Common myeloid progenitor, CD34-positive (primary cell): ENCODE measurements around the gene SLC13A2.

Experiments
- CTCF ChIA-PET: fragments of 350-600 bp; sonication (Branson Sonifier 250); formaldehyde crosslinking; loops from one replicate; lab custom pipeline; 2021; ENCODE audit warnings: antibody characterized with exemption; lab: Charles Lee
- POLR2A ChIA-PET: fragments of 350-600 bp; sonication (Branson Sonifier 250); formaldehyde crosslinking; loops from one replicate; lab custom pipeline; 2021; ENCODE audit warnings: antibody characterized with exemption; lab: Charles Lee
- DNase-seq, 3 donors: peaks; one replicate each; pipeline versions ENCODE4 v3.0.0 to v3.0.0-alpha.2; 2013
- H3K27ac ChIP-seq, 2 experiments: 1 replicate in 1 of 2; 2 replicates in 1 of 2; pipeline ENCODE4 v1.7.0; 2013; ENCODE audit warnings: inconsistent platforms in 2 of 2, low read length in 2 of 2, mild to moderate bottlenecking in 2 of 2, low read depth in 1 of 2, moderate library complexity in 1 of 2; ENCODE audit not compliant: severe bottlenecking in 2 of 2, insufficient read depth in 1 of 2, poor library complexity in 1 of 2
- H3K27me3 ChIP-seq, 5 experiments: replicated peaks in 2 of 5; 1 replicate in 3 of 5; 2 replicates in 2 of 5; pipeline versions ENCODE4 v1.6.1 to v1.7.0; 2013; ENCODE audit warnings: low read length in 4 of 5, mild to moderate bottlenecking in 2 of 5, moderate library complexity in 2 of 5, inconsistent platforms in 1 of 5; ENCODE audit not compliant: insufficient read depth in 5 of 5, control insufficient read depth in 4 of 5
- H3K36me3 ChIP-seq, 4 experiments: 1 replicate in 2 of 4; 2 replicates in 2 of 4; pipeline versions ENCODE4 v1.6.1 to v1.7.0; 2013; ENCODE audit warnings: low read length in 3 of 4, control low read depth in 1 of 4, mild to moderate bottlenecking in 1 of 4; ENCODE audit not compliant: control insufficient read depth in 4 of 4, insufficient read depth in 4 of 4
- H3K4me1 ChIP-seq, 4 experiments: 1 replicate in 3 of 4; 2 replicates in 1 of 4; pipeline versions ENCODE4 v1.6.1 to v1.7.1; 2013; ENCODE audit warnings: low read length in 3 of 4, mild to moderate bottlenecking in 3 of 4, control low read depth in 1 of 4, inconsistent platforms in 1 of 4, moderate library complexity in 1 of 4; ENCODE audit not compliant: control insufficient read depth in 4 of 4, insufficient read depth in 4 of 4; ENCODE audit errors: control extremely low read depth in 1 of 4
- H3K4me3 ChIP-seq, 7 experiments: 1 replicate in 4 of 7; 2 replicates in 3 of 7; pipeline versions ENCODE4 v1.5.1 to v1.7.0; 2013; ENCODE audit warnings: mild to moderate bottlenecking in 7 of 7, low read length in 6 of 7, moderate library complexity in 6 of 7, inconsistent platforms in 2 of 7, low read depth in 2 of 7, control low read depth in 1 of 7; ENCODE audit not compliant: insufficient read depth in 4 of 7, control insufficient read depth in 1 of 7; ENCODE audit errors: extremely low read depth in 1 of 7
- H3K9me3 ChIP-seq, 5 experiments: 1 replicate in 4 of 5; 2 replicates in 1 of 5; pipeline versions ENCODE4 v1.6.1 to v1.7.1; 2013; ENCODE audit warnings: low read length in 4 of 5, mild to moderate bottlenecking in 2 of 5, inconsistent platforms in 1 of 5, low read depth in 1 of 5, moderate library complexity in 1 of 5; ENCODE audit not compliant: control insufficient read depth in 4 of 5, insufficient read depth in 2 of 5; ENCODE audit errors: control extremely low read depth in 1 of 5
- WGBS: methylation state at CpG from one replicate; pipeline ENCODE4 v1.1.5; 2013; ENCODE audit not compliant: insufficient coverage; 5-methylcytosine and 5-hydroxymethylcytosine counted together

The SLC13A2 gene

DNA sequence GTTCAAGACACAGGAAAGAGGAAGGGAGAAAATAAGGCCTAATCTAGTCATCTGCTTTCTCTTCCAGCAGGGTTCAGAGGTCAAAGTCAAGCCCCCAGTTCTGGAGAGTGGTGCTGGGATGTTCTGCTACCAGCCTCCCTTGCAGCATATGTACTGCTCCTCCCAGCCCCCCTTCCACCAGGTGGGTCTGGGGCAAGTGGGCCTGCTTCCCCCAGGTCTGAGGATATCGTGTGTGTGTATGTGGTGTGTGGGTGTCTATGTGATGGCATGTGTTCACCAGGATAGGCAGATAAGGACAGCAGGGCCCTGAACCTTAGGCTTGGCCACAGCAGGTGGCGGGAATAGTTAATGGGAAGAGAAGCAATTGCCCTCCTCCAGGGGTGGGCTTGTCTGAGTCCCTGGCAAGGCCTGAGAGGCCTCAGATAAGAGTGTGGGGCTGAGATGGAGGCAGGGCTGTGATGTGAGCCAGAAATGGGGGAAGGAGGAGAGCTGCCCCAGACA lies 53.8 kb downstream of the SLC13A2 start:
- Histone ChIP-seq H3K9me3 (no peaks in the 10 kb centered on the region), H3K36me3 (no peaks in the 10 kb centered on the region), H3K4me3 (no peak overlapping the region), H3K27me3 (no peaks in the 10 kb centered on the region), H3K27ac (no peak overlapping the region), H3K4me1 (no peaks in the 10 kb centered on the region)
- CTCF ChIA-PET = interaction anchor here (1.1 to 19.4 kb wide), 3 partner anchors 9 to 30 kb away, joined by 4 to 260 read pairs (median 8); no protein-coding TSS in a partner anchor
- POLR2A ChIA-PET = no interaction called here
- WGBS = 92% methylated on average over 2 of the region's 2 CpGs
- DNase-seq = peak; percentile 51 to 86 (median 69)

DNA sequence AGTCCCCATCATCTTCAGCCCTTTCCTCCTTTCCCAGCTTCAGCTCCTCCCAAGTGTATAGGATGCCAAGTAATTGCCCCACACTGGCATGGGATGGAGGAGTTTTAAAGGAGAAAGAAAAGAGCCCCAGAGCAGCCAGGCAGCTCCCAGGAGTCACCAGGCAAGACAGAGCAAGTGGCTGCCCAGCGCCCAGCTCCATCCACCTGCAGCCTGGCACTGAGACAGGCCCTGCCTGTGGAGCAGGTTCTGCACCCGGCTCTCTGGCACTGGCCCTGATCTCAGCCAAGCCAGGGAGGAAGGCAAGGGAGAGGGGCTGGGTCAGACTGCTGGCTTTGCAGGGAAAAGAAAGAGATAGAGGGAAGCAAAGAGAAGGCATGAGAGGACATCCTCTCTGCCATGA lies 54.4 kb downstream of the SLC13A2 start:
- POLR2A ChIA-PET = no interaction called here
- CTCF ChIA-PET = interaction anchor here (19.4 kb wide), 1 partner anchor 31 kb away, joined by 260 read pairs; no protein-coding TSS in a partner anchor

DNA sequence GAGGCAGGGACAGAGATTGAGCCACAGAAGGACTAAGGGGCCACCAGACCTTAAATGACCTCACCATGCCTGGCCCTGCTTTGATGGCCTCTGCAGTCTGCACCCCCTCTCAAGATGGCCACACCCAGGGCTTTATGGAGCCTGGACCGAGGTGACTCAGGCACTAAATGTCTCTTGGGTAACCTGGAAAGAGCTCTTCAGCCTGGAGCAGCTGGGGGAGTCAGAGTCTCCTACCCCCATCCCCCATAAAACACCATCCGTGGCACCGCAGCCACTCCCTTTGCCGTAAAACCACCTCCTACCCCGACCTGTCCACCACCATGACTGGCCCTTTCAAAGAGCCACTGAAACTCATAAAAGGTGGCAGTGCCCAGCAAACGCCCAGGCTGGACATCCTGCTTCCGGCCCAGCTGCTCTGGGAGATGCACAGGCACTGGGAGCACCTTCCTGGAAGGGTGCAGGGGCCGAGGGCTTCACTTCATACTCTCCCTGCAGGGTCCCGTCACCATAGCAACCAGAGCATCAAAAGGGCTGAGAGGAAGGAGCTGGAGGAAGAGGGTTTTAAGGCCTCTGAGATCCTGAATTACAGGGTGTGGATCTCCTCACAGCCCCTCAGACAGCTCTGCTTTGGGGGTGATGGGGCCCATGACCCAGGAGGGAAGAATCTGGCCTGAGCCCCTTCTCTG lies 55.0 kb downstream of the SLC13A2 start:
- Histone ChIP-seq H3K9me3 (no peaks in the 10 kb centered on the region), H3K4me1 (no peaks in the 10 kb centered on the region), H3K27me3 (no peaks in the 10 kb centered on the region), H3K4me3 (no peak overlapping the region), H3K36me3 (no peaks in the 10 kb centered on the region), H3K27ac (no peak overlapping the region)
- no peak for DNase-seq
- ChIA-PET POLR2A (no interaction called here), CTCF (interaction anchor here (1.6 to 19.4 kb wide), 2 partner anchors 19 to 32 kb away, joined by 4 to 260 read pairs; no protein-coding TSS in a partner anchor)
- WGBS = 86% methylated on average over 9 of the region's 9 CpGs

More for the DNA sequence above, 54.4 kb downstream of the SLC13A2 start:
- Histone ChIP-seq H3K4me3 (no peak overlapping the region), H3K4me1 (no peaks in the 10 kb centered on the region), H3K9me3 (no peaks in the 10 kb centered on the region), H3K27ac (no peak overlapping the region), H3K36me3 (no peaks in the 10 kb centered on the region), H3K27me3 (no peaks in the 10 kb centered on the region)
- WGBS = 100% methylated on average over 2 of the region's 2 CpGs
- DNase-seq = no peak

DNA sequence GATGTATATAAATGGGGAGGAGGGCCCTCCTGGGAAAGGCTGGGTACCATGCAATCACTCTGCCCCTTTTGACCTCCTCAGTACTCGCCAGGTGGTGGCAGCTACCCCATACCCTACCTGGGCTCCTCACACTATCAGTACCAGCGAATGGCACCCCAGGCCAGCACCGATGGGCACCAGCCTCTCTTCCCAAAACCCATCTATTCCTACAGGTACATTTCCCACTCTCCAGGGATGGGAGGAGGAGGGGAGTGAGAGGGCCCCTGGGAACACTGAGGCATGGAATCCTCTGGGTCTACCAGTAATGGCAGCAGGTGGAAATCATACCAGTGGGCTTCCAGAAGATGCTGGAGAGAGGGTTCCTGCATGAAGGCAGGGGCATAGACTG lies 55.6 kb downstream of the SLC13A2 start:
- H3K9me3 ChIP-seq = no peaks in the 10 kb centered on the region
- ChIA-PET CTCF (interaction anchor here (1.6 to 19.4 kb wide), 2 partner anchors 18 to 32 kb away, joined by 4 to 260 read pairs; no protein-coding TSS in a partner anchor), POLR2A (no interaction called here)
- DNase-seq = no peak
- no peaks in the 10 kb centered on the region for H3K36me3 ChIP-seq
- no peak overlapping the region for H3K27ac ChIP-seq
- H3K27me3 ChIP-seq = no peaks in the 10 kb centered on the region
- H3K4me1 ChIP-seq = no peaks in the 10 kb centered on the region
- H3K4me3 ChIP-seq = no peak overlapping the region
- no CpG with 5 or more reads among the region's 3 CpGs for WGBS

DNA sequence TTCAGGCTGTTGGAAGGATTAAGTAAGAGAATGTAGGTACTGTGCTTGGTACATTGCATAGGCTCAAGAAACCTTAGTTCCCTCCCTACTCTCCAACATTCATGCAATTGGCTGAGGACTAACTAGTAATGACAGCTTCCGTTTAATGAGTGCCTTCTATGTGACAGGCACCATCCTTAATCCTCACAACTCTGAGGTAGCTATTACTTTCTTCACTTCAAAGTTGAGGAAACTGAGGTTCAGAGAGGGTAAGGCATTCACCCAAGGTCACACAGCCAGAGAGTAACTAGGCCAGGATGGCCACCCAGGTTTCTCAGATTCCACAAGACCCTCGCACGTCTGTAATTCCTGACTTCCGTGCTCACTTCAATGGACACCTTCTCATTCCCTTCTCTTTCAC lies 56.8 kb downstream of the SLC13A2 start:
- Histone ChIP-seq H3K9me3 (no peaks in the 10 kb centered on the region), H3K27me3 (no peaks in the 10 kb centered on the region), H3K4me3 (no peak overlapping the region), H3K27ac (no peak overlapping the region), H3K4me1 (no peaks in the 10 kb centered on the region), H3K36me3 (no peaks in the 10 kb centered on the region)
- ChIA-PET POLR2A (no interaction called here), CTCF (interaction anchor here (0.6 to 19.4 kb wide), 2 partner anchors 33 to 93 kb away, joined by 3 to 260 read pairs; no protein-coding TSS in a partner anchor)
- WGBS = 100% methylated on average over 3 of the region's 4 CpGs
- DNase-seq = no peak

DNA sequence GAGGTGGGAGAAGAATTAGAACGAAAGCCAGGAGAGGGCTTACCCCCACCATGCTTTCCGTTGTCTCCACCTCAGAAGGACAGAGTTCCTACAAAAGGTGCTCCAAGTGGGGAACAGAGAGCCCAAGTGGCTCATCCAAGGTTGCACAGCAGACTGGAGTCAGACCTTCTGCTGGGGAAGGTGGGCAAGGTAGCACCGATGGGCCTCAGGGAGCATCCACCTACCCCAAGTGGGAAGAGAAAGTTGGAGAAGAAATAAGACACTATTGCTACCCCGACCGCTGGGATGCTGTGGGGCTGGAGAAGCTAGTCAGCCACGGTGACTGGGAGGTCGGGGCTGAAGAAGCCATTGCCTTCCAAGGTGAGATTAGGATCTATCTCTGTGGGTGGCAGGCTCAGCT lies 57.5 kb downstream of the SLC13A2 start:
- WGBS = 80% methylated on average over 7 of the region's 7 CpGs
- Histone ChIP-seq H3K36me3 (no peaks in the 10 kb centered on the region), H3K9me3 (no peaks in the 10 kb centered on the region), H3K4me1 (no peaks in the 10 kb centered on the region), H3K27ac (no peak overlapping the region), H3K27me3 (no peaks in the 10 kb centered on the region), H3K4me3 (no peak overlapping the region)
- DNase-seq = no peak
- ChIA-PET POLR2A (no interaction called here), CTCF (interaction anchor here (1.2 to 19.4 kb wide), 4 partner anchors 9 to 45 kb away, joined by 3 to 260 read pairs (median 8); partner anchors contain the start of gene ALDOC)
